Esophagus squamous epithelium (tissue), 5 donors: ENCODE measurements around the gene CCDC171. TPM values are rescaled to one million over a fixed set of nuclear protein-coding genes. Genes with fewer than 3 reads are reported as not detected.

Experiments used
- DNase-seq: peaks from one replicate; lab custom pipeline; 2025; lab: John Stamatoyannopoulos, UW
- H3K27ac ChIP-seq, 4 donors: fragments of 200-600 bp; sonication (generic); one replicate each; pipeline ENCODE4 v1.5.1; 2016 to 2019; ENCODE audit warnings: mild to moderate bottlenecking in 1 of 4
- H3K27me3 ChIP-seq, 4 donors: fragments of 200-600 bp; sonication (generic); 1 replicate in 3 of 4; 2 replicates in 1 of 4; pipeline versions ENCODE4 v1.5.1 to v1.6.0; 2017 to 2021; ENCODE audit warnings: antibody characterized with exemption in 1 of 4
- H3K36me3 ChIP-seq, 3 donors: fragments of 200-600 bp; sonication (generic); one replicate each; pipeline ENCODE4 v1.5.1; 2016 to 2019
- H3K4me1 ChIP-seq, 3 donors: fragments of 200-600 bp; sonication (generic); one replicate each; pipeline ENCODE4 v1.5.1; 2017 to 2019
- H3K4me3 ChIP-seq, 4 donors: fragments of 200-600 bp; sonication (generic); 1 replicate in 3 of 4; 2 replicates in 1 of 4; pipeline ENCODE4 v1.5.1; 2016 to 2019; ENCODE audit warnings: mild to moderate bottlenecking in 2 of 4, moderate library complexity in 1 of 4
- H3K9me3 ChIP-seq, 3 donors: fragments of 200-600 bp; sonication (generic); one replicate each; pipeline ENCODE4 v1.5.1; 2016 to 2019
- CTCF ChIP-seq, 6 experiments: fragments of 450-650 bp in 4 of 6; fragments of 200-600 bp in 2 of 6; sonication (generic) in 2 of 6; IDR thresholded peaks; one replicate each; pipeline ENCODE4 v1.5.1; 2016 to 2019; ENCODE audit warnings: antibody characterized with exemption in 6 of 6, mild to moderate bottlenecking in 4 of 6, moderate library complexity in 4 of 6
- POLR2A ChIP-seq, 4 donors: fragments of 450-650 bp; IDR thresholded peaks; one replicate each; pipeline ENCODE4 v1.6.1; 2017; ENCODE audit warnings: antibody characterized with exemption in 4 of 4, mild to moderate bottlenecking in 4 of 4, moderate library complexity in 3 of 4
- WGBS, 2 donors: methylation state at CpG; one replicate each; pipeline ENCODE4 v1.1.5; 2018; 5-methylcytosine and 5-hydroxymethylcytosine counted together
- intact Hi-C: fragments of 100-400 bp; cut with DNase I; formaldehyde crosslinking; loops from one replicate; pipeline ENCODE4 v1.15.0; 2022
- total RNA-seq, 4 donors: library from RNA; depleted of rRNA; stranded (reverse); fragments of >200 nt; gene quantifications; one replicate each; pipeline ENCODE4 v1.1.0, GENCODE V29; 2016
- donor health status: DM: yes; HTN: yes; CAD: no.

Gene CCDC171
- total RNA-seq, 4 donors from 2014 or later, result 0.53 to 2.9 (median 1.6) TPM

GRCh38 chr9:15746905-15747304 lies 194.1 kb downstream of the CCDC171 start:
- Histone ChIP-seq H3K4me3 (no peak overlapping the region), H3K4me1 (no peaks in the 10 kb centered on the region), H3K27ac (no peak overlapping the region), H3K36me3 (peaks cover 0 to 11% (median 0%) of the 10 kb centered on the region in 3 donors), H3K27me3 (no peaks in the 10 kb centered on the region), H3K9me3 (no peaks in the 10 kb centered on the region)
- intact Hi-C loops, result no loop called here
- 83% methylated on average over 3 of the region's 7 CpGs; no CpG with 5 or more reads in 1 of the 2 donors for WGBS, 2 donors
- TF ChIP-seq POLR2A (IDR thresholded peaks at IDR 0.05) (no peak), CTCF (IDR thresholded peaks at IDR 0.05) (no peak)
- DNase-seq, result no peak

- no peak for TF ChIP-seq CTCF (IDR thresholded peaks at IDR 0.05)
- no peak for TF ChIP-seq POLR2A (IDR thresholded peaks at IDR 0.05)
- intact Hi-C loops, result no loop called here
- Histone ChIP-seq H3K36me3 (no peaks in the 10 kb centered on the region), H3K4me1 (no peaks in the 10 kb centered on the region), H3K27ac (no peak overlapping the region), H3K9me3 (no peaks in the 10 kb centered on the region), H3K27me3 (no peaks in the 10 kb centered on the region), H3K4me3 (no peak overlapping the region)
- no peak for DNase-seq
These were observed 202.8 kb downstream of the CCDC171 start for GRCh38 chr9:15755660-15756059.

GRCh38 chr9:15761551-15761950 lies 208.7 kb downstream of the CCDC171 start:
- H3K36me3 ChIP-seq, result no peaks in the 10 kb centered on the region
- no peaks in the 10 kb centered on the region for H3K9me3 ChIP-seq
- WGBS, 2 donors, result 81 to 88% methylated on average over 2 of the region's 2 CpGs
- DNase-seq, result no peak
- no peaks in the 10 kb centered on the region for H3K27me3 ChIP-seq
- no peak overlapping the region for H3K27ac ChIP-seq
- TF ChIP-seq CTCF (IDR thresholded peaks at IDR 0.05) (no peak), POLR2A (IDR thresholded peaks at IDR 0.05) (no peak)
- intact Hi-C loops, result no loop called here
- no peaks in the 10 kb centered on the region for H3K4me1 ChIP-seq
- no peak overlapping the region for H3K4me3 ChIP-seq

- no peaks in the 10 kb centered on the region for H3K27me3 ChIP-seq
- intact Hi-C loops, result no loop called here
- 64 to 67% methylated on average over 1 of the region's 1 CpG for WGBS, 2 donors
These were observed 210.5 kb downstream of the CCDC171 start for GRCh38 chr9:15763371-15763770.

GRCh38 chr9:15764131-15764530 lies 211.3 kb downstream of the CCDC171 start:
- no peak overlapping the region for H3K27ac ChIP-seq
- H3K9me3 ChIP-seq, result no peaks in the 10 kb centered on the region
- no peak overlapping the region for H3K4me3 ChIP-seq
- DNase-seq, result no peak
- intact Hi-C loops, result no loop called here
- H3K4me1 ChIP-seq, result no peaks in the 10 kb centered on the region
- TF ChIP-seq POLR2A (IDR thresholded peaks at IDR 0.05), result no peak
- no peak for TF ChIP-seq CTCF (IDR thresholded peaks at IDR 0.05)
- whole genome bisulfite sequencing, 2 donors, result 89 to 92% methylated on average over 2 of the region's 2 CpGs
- H3K27me3 ChIP-seq, result no peaks in the 10 kb centered on the region
- H3K36me3 ChIP-seq, result no peaks in the 10 kb centered on the region

More at GRCh38 chr9:15763371-15763770, 210.5 kb downstream of the CCDC171 start:
- Histone ChIP-seq H3K4me3 (no peak overlapping the region), H3K9me3 (no peaks in the 10 kb centered on the region), H3K27ac (no peak overlapping the region), H3K4me1 (no peaks in the 10 kb centered on the region), H3K36me3 (no peaks in the 10 kb centered on the region)
- TF ChIP-seq CTCF (IDR thresholded peaks at IDR 0.05), result no peak
- no peak for TF ChIP-seq POLR2A (IDR thresholded peaks at IDR 0.05)
- no peak for DNase-seq
